K562 (cell line): ENCODE data around the gene ANO10. TPM values are rescaled to one million over a fixed set of nuclear protein-coding genes. Genes with fewer than 3 reads are reported as not detected.
A peak's percentile ranks its signal among the peaks of the same experiment; 100 is the strongest.

ENCODE experiments used
- ATF6 ChIP-seq: sonication (generic); formaldehyde crosslinking; IDR thresholded peaks from 2 replicates; pipeline ENCODE4 v1.4.0; 2020; ENCODE audit warnings: mild to moderate bottlenecking, missing genetic modification reagents
- CBX5 ChIP-seq: IDR thresholded peaks from 2 replicates; pipeline ENCODE4 v1.6.1; 2014; ENCODE audit warnings: low read depth, borderline replicate concordance
- FOXJ3 ChIP-seq: sonication (generic); formaldehyde crosslinking; IDR thresholded peaks from 2 replicates; pipeline ENCODE4 v1.4.0; 2020; ENCODE audit warnings: mild to moderate bottlenecking, missing genetic modification reagents
- GATAD2A ChIP-seq: fragments of 450-650 bp; IDR thresholded peaks from 2 replicates; pipeline ENCODE4 v1.6.1; 2017
- ILF3 ChIP-seq: fragments of 450-650 bp; IDR thresholded peaks from 2 replicates; pipeline ENCODE4 v1.6.1; 2018; ENCODE audit warnings: antibody characterized with exemption, mild to moderate bottlenecking, moderate library complexity, borderline replicate concordance
- MED1 ChIP-seq: sonication (generic); formaldehyde crosslinking; IDR thresholded peaks from 2 replicates; pipeline ENCODE4 v1.8.1; 2023; ENCODE audit warnings: missing genetic modification reagents, borderline replicate concordance
- MXD1 ChIP-seq: fragments of 250-450 bp; sonication (Bioruptor Pico); IDR thresholded peaks from 2 replicates; pipeline ENCODE4 v1.8.0; 2021; ENCODE audit warnings: borderline replicate concordance, mild to moderate bottlenecking, moderate library complexity; ENCODE audit not compliant: poor library complexity, severe bottlenecking
- NR4A1 ChIP-seq, 2 experiments: fragments of 250-450 bp in 1 of 2; fragments of 450-650 bp in 1 of 2; sonication (Bioruptor Pico) in 1 of 2; IDR thresholded peaks; 2 replicates each; pipeline versions ENCODE4 v1.4.0 to v1.6.1; 2016 to 2020; ENCODE audit warnings: mild to moderate bottlenecking in 2 of 2, missing compliant biosample characterization in 1 of 2, missing genetic modification characterization in 1 of 2, moderate library complexity in 1 of 2
- RBM17 ChIP-seq: fragments of 200-400 bp; formaldehyde crosslinking; IDR thresholded peaks from 2 replicates; pipeline ENCODE4 v1.6.1; 2017; ENCODE audit warnings: low read depth, mild to moderate bottlenecking, low read length, borderline replicate concordance
- SETDB1 ChIP-seq: IDR thresholded peaks from one replicate; pipeline ENCODE4 v1.6.1; 2012; ENCODE audit warnings: low read length, control low read depth, inconsistent platforms
- SMAD1 ChIP-seq: fragments of 150-350 bp; IDR thresholded peaks from 2 replicates; pipeline ENCODE4 v1.6.1; 2014; ENCODE audit warnings: low read length, low read depth; ENCODE audit not compliant: partially characterized antibody
- TRIM24 ChIP-seq, 2 experiments: fragments of 450-650 bp; IDR thresholded peaks; 2 replicates each; pipeline ENCODE4 v1.6.1; 2016
- ZC3H8 ChIP-seq: fragments of 450-650 bp; IDR thresholded peaks from 2 replicates; pipeline ENCODE4 v1.6.1; 2017
- ZNF431 ChIP-seq: sonication (generic); formaldehyde crosslinking; IDR thresholded peaks from 2 replicates; pipeline ENCODE4 v1.8.0; 2022; ENCODE audit warnings: mild to moderate bottlenecking, missing genetic modification reagents
- polyA plus RNA-seq, 8 experiments: library from polyadenylated mRNA; depleted of rRNA in 4 of 8; stranded (reverse) in 5 of 8; unstranded in 3 of 8; fragments of >200 nt; fragmentation: Nextera tagmentation in 2 of 8; fragmentation: Illumina TruSeq in 1 of 8; extraction: Ambion mirVana in 2 of 8; extraction: Trizol in 1 of 8; gene quantifications; 2 replicates each; pipeline versions ENCODE4 v1.2.1 to v1.2.3, GENCODE V29; 2011 to 2014; ENCODE audit warnings: inconsistent platforms in 1 of 8, missing spikeins in 1 of 8
- total RNA-seq, 7 experiments: library from RNA; depleted of rRNA in 6 of 7; stranded (reverse); fragments of >200 nt in 6 of 7; fragmentation: Illumina TruSeq in 2 of 7; extraction: Trizol in 2 of 7; gene quantifications; 2 replicates each; pipeline versions ENCODE4 v1.2.1 to v1.2.3, GENCODE V29; 2011 to 2021; ENCODE audit warnings: low replicate concordance in 1 of 7

Gene ANO10
- total and polyA plus RNA-seq, 9 of the 15 experiments (the other 6 are each of a cell fraction or from before 2014, with no cell fraction given) = 6.4 to 46.0 (median 32.3) TPM

GRCh38 chr3:43584043-43584826 is 37.6 kb downstream of the ANO10 start (continued):
- TF ChIP-seq MXD1 (peak; percentile 91), MED1 (CRISPR knock-in tag) (no peak), SETDB1 (no peak), SMAD1 (no peak), CBX5 (no peak), GATAD2A (peak; percentile 99), ILF3 (no peak), RBM17 (no peak), ATF6 (CRISPR knock-in tag) (no peak), ZNF431 (CRISPR knock-in tag) (0 out of 2 replicates have a peak, but pooled peaks have one; percentile 28), TRIM24 (IDR thresholded peaks at IDR 0.05) (peak in 1 of 2 experiments; percentile 29; a peak in 1 of 4 replicates), ZC3H8 (no peak), FOXJ3 (CRISPR knock-in tag) (no peak), NR4A1 (CRISPR knock-in tag; IDR thresholded peaks at IDR 0.05) (peak; percentile 98), NR4A1 (tag; IDR thresholded peaks at IDR 0.05) (peak; percentile 100)
